Measurements from ENCODE around the gene MCTP2. TPM values are rescaled to one million over a fixed set of nuclear protein-coding genes. Genes with fewer than 3 reads are reported as not detected.

Gene MCTP2
- total and polyA plus RNA-seq, 2 of the 8 experiments (the other 6 are each of a cell fraction or from before 2014, with no cell fraction given), result 3.4 to 4.5 TPM

- H3K27me3 ChIP-seq (replicated peaks in 1 of 4; ENCODE audit: control insufficient read depth in 3 of 4, extremely low read depth in 1 of 4, insufficient read depth in 3 of 4, low read length in 3 of 4), result peaks cover 0 to 11% (median 5%) of the 10 kb centered on the region in 4 experiments; a peak in 6 of 7 replicates
- WGBS, 2 experiments (ENCODE audit: extremely low coverage in 1 of 2, insufficient coverage in 1 of 2, insufficient read length in 1 of 2, insufficient replicate concordance in 2 of 2, low coverage in 1 of 2, low lambda C conversion rate in 2 of 2, missing lambda C conversion rate in 1 of 2), result 87% methylated on average over 3 of the region's 3 CpGs; no CpG with 5 or more reads in 1 of the 2 experiments
- H3K4me3 ChIP-seq (ENCODE audit: extremely low read depth in 1 of 4, insufficient read depth in 2 of 4, low read depth in 3 of 4, low read length in 4 of 4), result no peak overlapping the region
- no peak overlapping the region for H3K14ac ChIP-seq (ENCODE audit: insufficient read length)
- H3K18ac ChIP-seq (ENCODE audit: extremely low read depth, low read length), result no peak overlapping the region
- H3K4me1 ChIP-seq (replicated peaks in 1 of 4; ENCODE audit: control insufficient read depth in 3 of 4, insufficient read depth in 4 of 4, low read length in 3 of 4), result peaks cover 0 to 5% (median 0%) of the 10 kb centered on the region in 4 experiments; a peak in 3 of 7 replicates
- H2BK5ac ChIP-seq (ENCODE audit: low read depth, low read length), result no peak overlapping the region
- H2AK5ac ChIP-seq (ENCODE audit: low read depth, low read length), result no peak overlapping the region
- no peak overlapping the region for H4K5ac ChIP-seq (ENCODE audit: insufficient read length, low read depth, low read length)
- FAIRE-seq (no peak), DNase-seq (ENCODE audit: low read depth in 1 of 2, low spot score in 2 of 2) (no peak)
- H3K56ac ChIP-seq (replicated peaks; ENCODE audit: insufficient read length, low read depth, low read length), result no peak overlapping the region
- H3K79me1 ChIP-seq (ENCODE audit: low read depth, low read length), result no peaks in the 10 kb centered on the region
- H2BK15ac ChIP-seq (ENCODE audit: low read length), result no peak overlapping the region
- H3K9ac ChIP-seq (replicated peaks in 1 of 4; ENCODE audit: extremely low read depth in 1 of 4, low read depth in 3 of 4, low read length in 3 of 4), result no peak overlapping the region
- no peak overlapping the region for H4K91ac ChIP-seq (replicated peaks; ENCODE audit: insufficient read length, low read length)
- no peak overlapping the region for H3K4me2 ChIP-seq (ENCODE audit: insufficient read depth in 1 of 2, low read depth in 2 of 2, low read length in 2 of 2)
- no peak overlapping the region for H2BK20ac ChIP-seq (ENCODE audit: low read length)
- H3K9me3 ChIP-seq (ENCODE audit: insufficient read depth in 2 of 2, low read depth in 1 of 2, low read length in 1 of 2), result no peaks in the 10 kb centered on the region
- CTCF ChIA-PET (ENCODE audit: partially characterized antibody), result interaction anchor here (2.1 to 4.7 kb wide), 2 partner anchors 71 to 89 kb away, joined by 5 to 20 read pairs; no protein-coding TSS in a partner anchor
- POLR2A ChIA-PET (ENCODE audit: partially characterized antibody), result no interaction called here
- no peak overlapping the region for H2AFZ ChIP-seq (ENCODE audit: low read length)
- no peaks in the 10 kb centered on the region for H3K36me3 ChIP-seq (ENCODE audit: control insufficient read depth in 2 of 4, insufficient read depth in 4 of 4, low read length in 3 of 4)
- no peaks in the 10 kb centered on the region for H4K20me1 ChIP-seq (replicated peaks in 1 of 2; ENCODE audit: control insufficient read depth in 1 of 2, insufficient read depth in 2 of 2, low read length in 2 of 2)
- H3K79me2 ChIP-seq (ENCODE audit: control insufficient read depth in 1 of 2, insufficient read depth in 2 of 2, low read length in 2 of 2), result no peaks in the 10 kb centered on the region
- no peak overlapping the region for H2BK12ac ChIP-seq (ENCODE audit: low read depth, low read length)
- H3K27ac ChIP-seq (ENCODE audit: low read depth, low read length), result no peak overlapping the region
- no peak overlapping the region for H4K8ac ChIP-seq (ENCODE audit: extremely low read depth, insufficient read depth, low read length)
- no peak overlapping the region for H3K23ac ChIP-seq (ENCODE audit: insufficient read length)
- peaks cover 15% of the 10 kb centered on the region for H3K23me2 ChIP-seq (ENCODE audit: low read depth, low read length)
- no peak overlapping the region for H2BK120ac ChIP-seq (replicated peaks; ENCODE audit: low read depth, low read length)
- H3K4ac ChIP-seq (replicated peaks; ENCODE audit: insufficient read length, low read depth, low read length), result no peak overlapping the region
Observed at GRCh38 chr15:94234300-94234699, 2.9 kb downstream of the MCTP2 start.
